ENCODE measurements around the gene ATP5MC2. TPM values are rescaled to one million over a fixed set of nuclear protein-coding genes. Genes with fewer than 3 reads are reported as not detected.
A peak's percentile ranks its signal among the peaks of the same experiment; 100 is the strongest.

ATP5MC2 gene
- total and polyA plus RNA-seq, 10 of the 15 experiments (the other 5 are each of a cell fraction or from before 2014, with no cell fraction given), result 379 to 1,090 (median 525) TPM

DNA sequence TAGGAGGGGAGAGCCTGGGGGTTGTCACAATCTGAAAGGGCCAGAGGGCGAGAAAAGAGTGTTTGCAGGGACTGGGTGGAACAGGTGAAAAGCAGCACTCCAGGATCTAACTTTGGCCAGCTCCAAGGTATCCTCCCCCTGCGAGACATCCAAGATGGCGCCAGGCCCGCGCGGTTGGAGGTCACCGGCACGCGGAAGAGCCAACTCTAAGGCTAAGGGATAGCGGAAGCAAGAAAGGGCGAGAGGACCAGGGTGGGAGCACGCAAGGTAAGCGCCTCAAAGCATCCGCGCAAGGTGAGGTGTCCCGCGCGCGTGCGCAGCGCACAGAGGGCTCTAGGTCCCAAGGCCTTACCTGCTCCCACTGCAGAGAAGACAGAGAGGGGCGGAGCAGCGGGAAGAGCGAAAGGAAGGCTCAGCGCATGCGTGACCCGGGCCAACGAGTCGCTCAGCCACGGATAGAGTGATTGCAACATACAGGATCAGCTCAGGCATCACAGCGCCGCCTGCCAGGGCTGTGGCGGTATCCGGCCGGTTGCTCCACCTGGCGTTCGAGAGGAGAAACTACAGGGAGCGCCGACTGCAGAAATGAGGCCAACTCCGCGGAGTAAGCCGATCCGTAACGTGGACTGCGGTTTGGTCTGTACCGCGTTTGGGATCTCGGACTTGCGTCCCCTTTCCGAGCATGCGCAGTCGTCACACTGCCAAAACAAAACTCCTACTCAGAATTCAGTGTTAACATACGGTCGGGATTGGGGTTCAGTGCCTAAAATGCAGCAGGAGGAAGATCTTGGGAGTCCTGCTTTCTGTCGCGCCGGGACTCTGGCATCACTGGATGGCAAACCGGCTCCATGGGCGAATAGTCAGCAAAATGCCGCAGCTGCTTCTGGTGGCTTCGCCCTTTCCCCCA is at the start of gene ATP5MC2 (continued):
- TF ChIP-seq, protein P1, sequence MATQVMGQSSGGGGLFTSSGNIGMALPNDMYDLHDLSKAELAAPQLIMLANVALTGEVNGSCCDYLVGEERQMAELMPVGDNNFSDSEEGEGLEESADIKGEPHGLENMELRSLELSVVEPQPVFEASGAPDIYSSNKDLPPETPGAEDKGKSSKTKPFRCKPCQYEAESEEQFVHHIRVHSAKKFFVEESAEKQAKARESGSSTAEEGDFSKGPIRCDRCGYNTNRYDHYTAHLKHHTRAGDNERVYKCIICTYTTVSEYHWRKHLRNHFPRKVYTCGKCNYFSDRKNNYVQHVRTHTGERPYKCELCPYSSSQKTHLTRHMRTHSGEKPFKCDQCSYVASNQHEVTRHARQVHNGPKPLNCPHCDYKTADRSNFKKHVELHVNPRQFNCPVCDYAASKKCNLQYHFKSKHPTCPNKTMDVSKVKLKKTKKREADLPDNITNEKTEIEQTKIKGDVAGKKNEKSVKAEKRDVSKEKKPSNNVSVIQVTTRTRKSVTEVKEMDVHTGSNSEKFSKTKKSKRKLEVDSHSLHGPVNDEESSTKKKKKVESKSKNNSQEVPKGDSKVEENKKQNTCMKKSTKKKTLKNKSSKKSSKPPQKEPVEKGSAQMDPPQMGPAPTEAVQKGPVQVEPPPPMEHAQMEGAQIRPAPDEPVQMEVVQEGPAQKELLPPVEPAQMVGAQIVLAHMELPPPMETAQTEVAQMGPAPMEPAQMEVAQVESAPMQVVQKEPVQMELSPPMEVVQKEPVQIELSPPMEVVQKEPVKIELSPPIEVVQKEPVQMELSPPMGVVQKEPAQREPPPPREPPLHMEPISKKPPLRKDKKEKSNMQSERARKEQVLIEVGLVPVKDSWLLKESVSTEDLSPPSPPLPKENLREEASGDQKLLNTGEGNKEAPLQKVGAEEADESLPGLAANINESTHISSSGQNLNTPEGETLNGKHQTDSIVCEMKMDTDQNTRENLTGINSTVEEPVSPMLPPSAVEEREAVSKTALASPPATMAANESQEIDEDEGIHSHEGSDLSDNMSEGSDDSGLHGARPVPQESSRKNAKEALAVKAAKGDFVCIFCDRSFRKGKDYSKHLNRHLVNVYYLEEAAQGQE (IDR thresholded peaks at IDR 0.05; ENCODE audit: low read depth, low read length), result no peak
- TF ChIP-seq MEF2A (IDR thresholded peaks at IDR 0.05; ENCODE audit: insufficient read depth, low read depth, low read length), result peak; percentile 81
- TF ChIP-seq, protein P2, sequence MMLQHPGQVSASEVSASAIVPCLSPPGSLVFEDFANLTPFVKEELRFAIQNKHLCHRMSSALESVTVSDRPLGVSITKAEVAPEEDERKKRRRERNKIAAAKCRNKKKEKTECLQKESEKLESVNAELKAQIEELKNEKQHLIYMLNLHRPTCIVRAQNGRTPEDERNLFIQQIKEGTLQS (IDR thresholded peaks at IDR 0.05; ENCODE audit: borderline replicate concordance, extremely low read depth, low read depth, low read length), result peak; percentile 64; the same call in 1 of the 2 replicates
- TF ChIP-seq, protein P3, sequence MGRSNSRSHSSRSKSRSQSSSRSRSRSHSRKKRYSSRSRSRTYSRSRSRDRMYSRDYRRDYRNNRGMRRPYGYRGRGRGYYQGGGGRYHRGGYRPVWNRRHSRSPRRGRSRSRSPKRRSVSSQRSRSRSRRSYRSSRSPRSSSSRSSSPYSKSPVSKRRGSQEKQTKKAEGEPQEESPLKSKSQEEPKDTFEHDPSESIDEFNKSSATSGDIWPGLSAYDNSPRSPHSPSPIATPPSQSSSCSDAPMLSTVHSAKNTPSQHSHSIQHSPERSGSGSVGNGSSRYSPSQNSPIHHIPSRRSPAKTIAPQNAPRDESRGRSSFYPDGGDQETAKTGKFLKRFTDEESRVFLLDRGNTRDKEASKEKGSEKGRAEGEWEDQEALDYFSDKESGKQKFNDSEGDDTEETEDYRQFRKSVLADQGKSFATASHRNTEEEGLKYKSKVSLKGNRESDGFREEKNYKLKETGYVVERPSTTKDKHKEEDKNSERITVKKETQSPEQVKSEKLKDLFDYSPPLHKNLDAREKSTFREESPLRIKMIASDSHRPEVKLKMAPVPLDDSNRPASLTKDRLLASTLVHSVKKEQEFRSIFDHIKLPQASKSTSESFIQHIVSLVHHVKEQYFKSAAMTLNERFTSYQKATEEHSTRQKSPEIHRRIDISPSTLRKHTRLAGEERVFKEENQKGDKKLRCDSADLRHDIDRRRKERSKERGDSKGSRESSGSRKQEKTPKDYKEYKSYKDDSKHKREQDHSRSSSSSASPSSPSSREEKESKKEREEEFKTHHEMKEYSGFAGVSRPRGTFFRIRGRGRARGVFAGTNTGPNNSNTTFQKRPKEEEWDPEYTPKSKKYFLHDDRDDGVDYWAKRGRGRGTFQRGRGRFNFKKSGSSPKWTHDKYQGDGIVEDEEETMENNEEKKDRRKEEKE (IDR thresholded peaks at IDR 0.05), result no peak
